Astrocyte (in vitro differentiated cells and primary cell): ENCODE measurements around the gene LAYN. TPM values are rescaled to one million over a fixed set of nuclear protein-coding genes. Genes with fewer than 3 reads are reported as not detected.

Source experiments
- DNase-seq: peaks from one replicate; pipeline ENCODE4 v3.0.0-alpha.2; 2010; ENCODE audit warnings: low read depth
- FAIRE-seq: peaks from 2 replicates; lab custom pipeline; 2011; peaks lifted over from hg19 to GRCh38; lab: Jason Lieb, UNC
- H2AFZ ChIP-seq: 2 replicates; pipeline ENCODE4 v1.6.0; 2012; ENCODE audit warnings: low read depth, low read length, inconsistent platforms
- H3K27ac ChIP-seq: 2 replicates; pipeline ENCODE4 v1.5.1; 2011; ENCODE audit warnings: low read depth, low read length, inconsistent platforms
- H3K27me3 ChIP-seq: 2 replicates; pipeline ENCODE4 v1.6.0; 2011; ENCODE audit warnings: low read length, inconsistent platforms; ENCODE audit not compliant: insufficient read depth
- H3K36me3 ChIP-seq: 2 replicates; pipeline ENCODE4 v1.5.1; 2011; ENCODE audit warnings: low read length, inconsistent platforms; ENCODE audit not compliant: insufficient read depth
- H3K4me1 ChIP-seq: 2 replicates; pipeline ENCODE4 v1.5.1; 2011; ENCODE audit warnings: low read length, inconsistent platforms; ENCODE audit not compliant: insufficient read depth
- H3K4me2 ChIP-seq: 2 replicates; pipeline ENCODE4 v1.6.0; 2012; ENCODE audit warnings: low read length, inconsistent platforms
- H3K4me3 ChIP-seq: 2 replicates; pipeline ENCODE4 v1.5.1; 2011; ENCODE audit warnings: low read depth, mild to moderate bottlenecking, low read length, inconsistent platforms; ENCODE audit not compliant: insufficient read depth
- H3K79me2 ChIP-seq: 2 replicates; pipeline ENCODE4 v1.6.0; 2012; ENCODE audit warnings: mild to moderate bottlenecking, low read length, inconsistent platforms; ENCODE audit not compliant: insufficient read depth
- H3K9ac ChIP-seq: 2 replicates; pipeline ENCODE4 v1.6.0; 2012; ENCODE audit warnings: mild to moderate bottlenecking, low read length, inconsistent platforms
- H3K9me3 ChIP-seq: 2 replicates; pipeline ENCODE4 v1.5.1; 2012; ENCODE audit warnings: low read depth, mild to moderate bottlenecking, low read length, inconsistent platforms; ENCODE audit not compliant: insufficient read depth
- H4K20me1 ChIP-seq: 2 replicates; pipeline ENCODE4 v1.6.0; 2012; ENCODE audit warnings: low read length, inconsistent platforms; ENCODE audit not compliant: insufficient read depth
- H3K27ac Mint-ChIP-seq: one replicate; pipeline ENCODE4 v1.8.0; 2021; ENCODE audit warnings: mild to moderate bottlenecking, mixed read lengths; ENCODE audit not compliant: unreplicated experiment
- H3K27me3 Mint-ChIP-seq: one replicate; pipeline ENCODE4 v1.8.0; 2021; ENCODE audit warnings: low read depth, mixed read lengths; ENCODE audit not compliant: unreplicated experiment
- H3K36me3 Mint-ChIP-seq: one replicate; pipeline ENCODE4 v1.8.0; 2021; ENCODE audit warnings: low read depth, mixed read lengths; ENCODE audit not compliant: unreplicated experiment
- H3K4me1 Mint-ChIP-seq: one replicate; pipeline ENCODE4 v1.8.0; 2021; ENCODE audit warnings: low read depth, mixed read lengths; ENCODE audit not compliant: unreplicated experiment
- H3K4me3 Mint-ChIP-seq: one replicate; pipeline ENCODE4 v1.8.0; 2021; ENCODE audit warnings: mild to moderate bottlenecking, moderate library complexity, mixed read lengths; ENCODE audit not compliant: unreplicated experiment
- H3K9me3 Mint-ChIP-seq: one replicate; pipeline ENCODE4 v1.8.0; 2021; ENCODE audit warnings: mild to moderate bottlenecking, mixed read lengths; ENCODE audit not compliant: unreplicated experiment
- CTCF ChIP-seq: IDR thresholded peaks from 2 replicates; pipeline ENCODE4 v1.5.1; 2011; ENCODE audit warnings: low read depth, mild to moderate bottlenecking, inconsistent platforms, low read length, moderate library complexity; ENCODE audit not compliant: insufficient read depth
- EZH2 ChIP-seq: IDR thresholded peaks from 2 replicates; pipeline ENCODE4 v1.6.1; 2012; ENCODE audit warnings: mild to moderate bottlenecking, low read length, inconsistent platforms; ENCODE audit not compliant: insufficient read depth
- total RNA-seq: library from RNA; stranded (reverse); gene quantifications from 2 replicates; pipeline ENCODE4 v1.2.1, GENCODE V29; 2021

The LAYN gene
- total RNA-seq, 1 donor from 2014 or later, result 54.5 TPM

- H3K27me3 Mint-ChIP-seq, result peaks cover 2% of the 10 kb centered on the region
- no peak overlapping the region for H3K9ac ChIP-seq
- H4K20me1 ChIP-seq, result no peaks in the 10 kb centered on the region
- H3K9me3 ChIP-seq, result no peaks in the 10 kb centered on the region
- no peaks in the 10 kb centered on the region for H3K36me3 ChIP-seq
- DNase-seq, result no peak
- H3K27ac Mint-ChIP-seq, result no peak overlapping the region
- H3K4me2 ChIP-seq, result no peak overlapping the region
- no peak overlapping the region for H3K27ac ChIP-seq
- no peak for FAIRE-seq
- H3K36me3 Mint-ChIP-seq, result no peaks in the 10 kb centered on the region
- H3K4me1 Mint-ChIP-seq, result no peaks in the 10 kb centered on the region
- no peaks in the 10 kb centered on the region for H3K9me3 Mint-ChIP-seq
- TF ChIP-seq CTCF, result no peak
- TF ChIP-seq EZH2, result no peak
- no peak overlapping the region for H2AFZ ChIP-seq
- no peaks in the 10 kb centered on the region for H3K27me3 ChIP-seq
- peaks cover 6% of the 10 kb centered on the region for H3K4me1 ChIP-seq
- H3K79me2 ChIP-seq, result no peaks in the 10 kb centered on the region
- no peak overlapping the region for H3K4me3 Mint-ChIP-seq
- no peak overlapping the region for H3K4me3 ChIP-seq
Observed at GRCh38 chr11:111575740-111576139, 35.2 kb downstream of the LAYN start.

- Mint-ChIP-seq H3K27me3 (no peaks in the 10 kb centered on the region), H3K9me3 (no peaks in the 10 kb centered on the region), H3K4me3 (no peak overlapping the region), H3K27ac (no peak overlapping the region), H3K4me1 (no peaks in the 10 kb centered on the region), H3K36me3 (no peaks in the 10 kb centered on the region)
- no peak overlapping the region for H3K4me3 ChIP-seq
- no peaks in the 10 kb centered on the region for H3K27me3 ChIP-seq
- H3K9ac ChIP-seq, result no peak overlapping the region
- no peak overlapping the region for H3K4me2 ChIP-seq
- no peaks in the 10 kb centered on the region for H3K36me3 ChIP-seq
- FAIRE-seq, result no peak
- no peak for TF ChIP-seq EZH2
- TF ChIP-seq CTCF, result no peak
- no peaks in the 10 kb centered on the region for H4K20me1 ChIP-seq
- no peak overlapping the region for H3K27ac ChIP-seq
- no peaks in the 10 kb centered on the region for H3K4me1 ChIP-seq
- H2AFZ ChIP-seq, result no peak overlapping the region
- H3K9me3 ChIP-seq, result no peaks in the 10 kb centered on the region
- H3K79me2 ChIP-seq, result no peaks in the 10 kb centered on the region
- DNase-seq, result no peak
Observed at GRCh38 chr11:111577821-111578220, 37.3 kb downstream of the LAYN start.

- no peaks in the 10 kb centered on the region for H3K9me3 ChIP-seq
- Mint-ChIP-seq H3K9me3 (no peaks in the 10 kb centered on the region), H3K27me3 (no peaks in the 10 kb centered on the region), H3K4me1 (no peaks in the 10 kb centered on the region), H3K27ac (no peak overlapping the region), H3K4me3 (no peak overlapping the region), H3K36me3 (no peaks in the 10 kb centered on the region)
- no peak overlapping the region for H3K9ac ChIP-seq
- peaks cover 7% of the 10 kb centered on the region for H3K4me1 ChIP-seq
- no peak overlapping the region for H3K4me2 ChIP-seq
- no peak overlapping the region for H3K4me3 ChIP-seq
- TF ChIP-seq CTCF (no peak), EZH2 (no peak)
- H2AFZ ChIP-seq, result no peak overlapping the region
- FAIRE-seq (no peak), DNase-seq (no peak)
- H3K36me3 ChIP-seq, result no peaks in the 10 kb centered on the region
- H4K20me1 ChIP-seq, result no peaks in the 10 kb centered on the region
- no peak overlapping the region for H3K27ac ChIP-seq
- no peaks in the 10 kb centered on the region for H3K27me3 ChIP-seq
- H3K79me2 ChIP-seq, result no peaks in the 10 kb centered on the region
Observed at GRCh38 chr11:111581341-111581740, 40.8 kb downstream of the LAYN start.
